Glutamatergic neuron (in vitro differentiated cells): ENCODE data around the gene CYP2W1. TPM values are rescaled to one million over a fixed set of nuclear protein-coding genes. Genes with fewer than 3 reads are reported as not detected.
"Not testable (repeated sequence)": the region's sequence is repeated elsewhere in the genome, so short reads cannot be mapped to it uniquely, and the experiment has no call there.

Source experiments
- DNase-seq: peaks from one replicate; pipeline ENCODE4 v3.0.0; 2022
- H3K27ac Mint-ChIP-seq: one replicate; pipeline ENCODE4 v1.8.0; 2020; ENCODE audit warnings: mild to moderate bottlenecking, mixed read lengths, inconsistent platforms; ENCODE audit not compliant: unreplicated experiment
- H3K27me3 Mint-ChIP-seq: one replicate; pipeline ENCODE4 v1.8.0; 2020; ENCODE audit warnings: mild to moderate bottlenecking, moderate library complexity, mixed read lengths, inconsistent platforms; ENCODE audit not compliant: unreplicated experiment
- H3K36me3 Mint-ChIP-seq: one replicate; pipeline ENCODE4 v1.8.0; 2020; ENCODE audit warnings: mild to moderate bottlenecking, mixed read lengths, inconsistent platforms; ENCODE audit not compliant: unreplicated experiment
- H3K4me1 Mint-ChIP-seq: one replicate; pipeline ENCODE4 v1.8.0; 2020; ENCODE audit warnings: mild to moderate bottlenecking, low read depth, mixed read lengths, inconsistent platforms; ENCODE audit not compliant: unreplicated experiment
- H3K4me3 Mint-ChIP-seq: one replicate; pipeline ENCODE4 v1.8.0; 2020; ENCODE audit warnings: mild to moderate bottlenecking, mixed read lengths, inconsistent platforms; ENCODE audit not compliant: unreplicated experiment
- H3K9me3 Mint-ChIP-seq: one replicate; pipeline ENCODE4 v1.8.0; 2020; ENCODE audit warnings: mild to moderate bottlenecking, moderate library complexity, mixed read lengths, inconsistent platforms; ENCODE audit not compliant: unreplicated experiment
- CTCF ChIP-seq: fragments of 200-600 bp; sonication (generic); IDR thresholded peaks from one replicate; pipeline ENCODE4 v1.5.0; 2021; ENCODE audit not compliant: partially characterized antibody, unreplicated experiment
- total RNA-seq: library from RNA; stranded (reverse); fragmentation: NEBNext Ultra II Directional; extraction: Animal tissue kit (Norgen Biotek cat#: 25700); gene quantifications from one replicate; pipeline ENCODE4 v1.2.1, GENCODE V29; 2021; ENCODE audit not compliant: unreplicated experiment

Gene CYP2W1
- total RNA-seq, 1 donor from 2014 or later, result 1.3 TPM

- Mint-ChIP-seq H3K27ac (no peak overlapping the region), H3K27me3 (peaks cover 18% of the 10 kb centered on the region), H3K9me3 (peaks cover 2% of the 10 kb centered on the region), H3K36me3 (peaks cover 19% of the 10 kb centered on the region), H3K4me3 (no peak overlapping the region), H3K4me1 (no peaks in the 10 kb centered on the region)
- DNase-seq, result no peak
- no peak for TF ChIP-seq CTCF
Observed at GRCh38 chr7:940599-941408, 42.2 kb upstream of the CYP2W1 start.

GRCh38 chr7:943793-944192 is 39.2 kb upstream of the CYP2W1 start:
- H3K36me3 Mint-ChIP-seq, result peaks cover 19% of the 10 kb centered on the region

GRCh38 chr7:944744-945143 is 38.2 kb upstream of the CYP2W1 start:
- Mint-ChIP-seq H3K36me3 (peaks cover 19% of the 10 kb centered on the region), H3K4me1 (no peaks in the 10 kb centered on the region), H3K9me3 (peaks cover 6% of the 10 kb centered on the region), H3K27me3 (peaks cover 13% of the 10 kb centered on the region), H3K27ac (no peak overlapping the region), H3K4me3 (no peak overlapping the region)
- TF ChIP-seq CTCF, result no peak
- DNase-seq, result no peak

More at GRCh38 chr7:943793-944192, 39.2 kb upstream of the CYP2W1 start:
- not testable (repeated sequence) for H3K9me3 Mint-ChIP-seq, H3K27ac Mint-ChIP-seq, DNase-seq, H3K4me3 Mint-ChIP-seq, H3K4me1 Mint-ChIP-seq
- peaks cover 15% of the 10 kb centered on the region for H3K27me3 Mint-ChIP-seq

GRCh38 chr7:945147-945555 is 37.8 kb upstream of the CYP2W1 start:
- no peak overlapping the region for H3K4me3 Mint-ChIP-seq
- DNase-seq, result no peak
- peaks cover 17% of the 10 kb centered on the region for H3K36me3 Mint-ChIP-seq
- no peak overlapping the region for H3K27ac Mint-ChIP-seq
- peaks cover 6% of the 10 kb centered on the region for H3K9me3 Mint-ChIP-seq
- TF ChIP-seq CTCF, result no peak
- H3K4me1 Mint-ChIP-seq, result no peaks in the 10 kb centered on the region
- peaks cover 11% of the 10 kb centered on the region for H3K27me3 Mint-ChIP-seq

- H3K27ac Mint-ChIP-seq, result no peak overlapping the region
- H3K4me3 Mint-ChIP-seq, result no peak overlapping the region
- H3K27me3 Mint-ChIP-seq, result peaks cover 8% of the 10 kb centered on the region
- H3K36me3 Mint-ChIP-seq, result peaks cover 12% of the 10 kb centered on the region
- TF ChIP-seq CTCF, result no peak
- peaks cover 6% of the 10 kb centered on the region for H3K9me3 Mint-ChIP-seq
- H3K4me1 Mint-ChIP-seq, result no peaks in the 10 kb centered on the region
- no peak for DNase-seq
Observed at GRCh38 chr7:945556-946255, 37.3 kb upstream of the CYP2W1 start.
